Measurements from ENCODE around the gene C1QTNF6.
A peak's percentile ranks its signal among the peaks of the same experiment; 100 is the strongest.
"Not testable (repeated sequence)": the region's sequence is repeated elsewhere in the genome, so short reads cannot be mapped to it uniquely, and the experiment has no call there.

C1QTNF6 gene

GRCh38 chr22:37173709-37174108 is 14.3 kb downstream of the C1QTNF6 start:
- DNase-seq = no peak

- DNase-seq = no peak
Measured at GRCh38 chr22:37172266-37173245, 15.5 kb downstream of the C1QTNF6 start.

- DNase-seq = no peak
Measured at GRCh38 chr22:37171662-37172061, 16.4 kb downstream of the C1QTNF6 start.

- not testable (repeated sequence) for DNase-seq
Measured at GRCh38 chr22:37170689-37171405, 17.2 kb downstream of the C1QTNF6 start.

- no peak for DNase-seq
Measured at GRCh38 chr22:37169947-37170688, 17.9 kb downstream of the C1QTNF6 start.

GRCh38 chr22:37169406-37169805 is 18.6 kb downstream of the C1QTNF6 start:
- DNase-seq = no peak

GRCh38 chr22:37167981-37168647 is 19.9 kb downstream of the C1QTNF6 start:
- DNase-seq = no peak

- no peak for DNase-seq
Measured at GRCh38 chr22:37167176-37167980, 20.7 kb downstream of the C1QTNF6 start.

GRCh38 chr22:37166675-37167066 is 21.4 kb downstream of the C1QTNF6 start:
- DNase-seq = peak; percentile 35

GRCh38 chr22:37165940-37166674 is 21.9 kb downstream of the C1QTNF6 start:
- no peak for DNase-seq

- no peak for DNase-seq
Measured at GRCh38 chr22:37165066-37165465, 23.0 kb downstream of the C1QTNF6 start.

- no peak for DNase-seq
Measured at GRCh38 chr22:37164505-37164887, 23.6 kb downstream of the C1QTNF6 start.

- no peak for DNase-seq
Measured at GRCh38 chr22:37163575-37164504, 24.2 kb downstream of the C1QTNF6 start.

- DNase-seq = no peak
Measured at GRCh38 chr22:37163096-37163489, 25.0 kb downstream of the C1QTNF6 start.

- no peak for DNase-seq
Measured at GRCh38 chr22:37162221-37163095, 25.6 kb downstream of the C1QTNF6 start.

- no peak for DNase-seq
Measured at GRCh38 chr22:37161443-37161842, 26.6 kb downstream of the C1QTNF6 start.

- DNase-seq = no peak
Measured at GRCh38 chr22:37160027-37160426, 28.0 kb downstream of the C1QTNF6 start.

- DNase-seq = no peak
Measured at GRCh38 chr22:37158963-37159290, 29.1 kb downstream of the C1QTNF6 start.

All from NCI-H1694 treated with DMSO at 0.1 percent for 48 hours (cell line).